C1 segment of cervical spinal cord (tissue), 14 donors: ENCODE data around the gene KIRREL1.
A peak's percentile ranks its signal among the peaks of the same experiment; 100 is the strongest.

Experiments used
- DNase-seq, 14 donors: peaks; one replicate each; lab custom pipeline; 2025; lab: John Stamatoyannopoulos, UW

Gene KIRREL1

GRCh38 chr1:158035014-158035413 lies 41.6 kb downstream of the KIRREL1 start:
- DNase-seq, result no peak

- DNase-seq, result no peak
Measured at GRCh38 chr1:158035976-158036583, 42.6 kb downstream of the KIRREL1 start.

- no peak for DNase-seq
Measured at GRCh38 chr1:158037008-158037865, 43.8 kb downstream of the KIRREL1 start.

DNA sequence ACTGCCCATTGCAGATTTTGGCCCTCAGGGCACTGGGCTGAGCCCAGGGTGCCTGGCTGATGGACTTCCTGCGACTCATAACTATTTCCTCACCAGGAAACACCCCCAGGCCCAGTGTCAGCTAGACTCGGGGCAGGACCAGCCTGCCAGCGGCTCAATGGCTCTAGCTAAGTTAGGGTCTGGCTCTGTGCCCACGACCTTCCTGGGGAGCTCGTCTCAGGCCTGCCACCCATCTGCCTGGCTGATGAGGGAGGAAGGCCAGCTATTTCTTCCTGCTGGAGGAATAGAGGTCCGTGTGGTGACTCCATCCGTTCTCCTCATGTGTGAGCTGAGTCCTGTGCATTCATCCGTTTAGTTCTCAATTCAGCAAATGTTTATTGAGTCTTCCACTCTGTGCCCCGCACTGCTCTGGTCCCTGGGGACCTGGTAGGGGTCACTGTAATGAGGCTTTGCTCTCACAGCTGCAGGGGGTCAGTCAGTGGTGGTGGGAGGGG lies 44.5 kb downstream of the KIRREL1 start:
- DNase-seq, result peak in 1 of 14 donors; percentile 6

GRCh38 chr1:158038793-158039192 lies 45.3 kb downstream of the KIRREL1 start:
- no peak for DNase-seq

- no peak for DNase-seq
Measured at GRCh38 chr1:158039380-158039779, 45.9 kb downstream of the KIRREL1 start.

- DNase-seq, result no peak
Measured at GRCh38 chr1:158040323-158040722, 46.9 kb downstream of the KIRREL1 start.

DNA sequence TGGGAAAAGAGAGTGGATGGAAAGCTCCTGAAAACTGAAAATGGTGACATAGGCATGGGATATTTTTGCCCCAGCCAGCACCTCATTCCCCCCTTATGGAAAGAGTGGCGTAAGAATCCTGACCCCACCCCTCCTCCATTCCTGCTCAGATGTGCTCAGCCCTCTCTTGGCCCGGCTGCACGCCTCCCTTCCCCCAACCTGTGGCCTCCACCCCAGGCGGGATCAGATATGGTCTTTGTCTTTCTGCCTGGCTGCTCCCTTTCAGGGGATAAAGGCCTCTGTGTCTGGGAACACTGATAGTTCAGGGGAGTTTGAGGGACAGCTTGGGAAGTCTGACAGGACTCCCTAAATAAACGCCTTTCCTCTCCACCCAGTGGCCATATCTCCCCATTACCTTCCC lies 49.8 kb downstream of the KIRREL1 start:
- DNase-seq, result peak in 3 of 14 donors; percentile 10 to 26 (median 15)

DNA sequence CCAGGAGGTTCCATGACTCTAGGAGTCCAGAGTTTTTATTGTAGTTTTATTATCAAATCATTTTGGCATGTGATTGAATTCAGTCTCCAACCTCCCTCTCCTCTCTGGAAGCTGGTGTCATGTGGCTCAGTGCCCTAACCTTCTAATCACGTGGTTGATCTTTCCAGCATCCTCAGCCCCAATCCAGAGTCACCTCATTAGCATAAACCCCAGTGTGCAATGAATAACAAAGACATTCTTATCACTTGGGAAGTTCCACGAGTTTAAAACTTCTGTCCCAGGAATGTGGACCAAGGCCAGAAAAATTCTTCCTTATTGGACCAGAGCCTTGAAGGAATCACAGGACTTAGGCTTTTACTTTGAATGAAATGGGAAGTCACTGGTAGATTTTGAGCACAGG lies 52.2 kb downstream of the KIRREL1 start:
- no peak for DNase-seq

DNA sequence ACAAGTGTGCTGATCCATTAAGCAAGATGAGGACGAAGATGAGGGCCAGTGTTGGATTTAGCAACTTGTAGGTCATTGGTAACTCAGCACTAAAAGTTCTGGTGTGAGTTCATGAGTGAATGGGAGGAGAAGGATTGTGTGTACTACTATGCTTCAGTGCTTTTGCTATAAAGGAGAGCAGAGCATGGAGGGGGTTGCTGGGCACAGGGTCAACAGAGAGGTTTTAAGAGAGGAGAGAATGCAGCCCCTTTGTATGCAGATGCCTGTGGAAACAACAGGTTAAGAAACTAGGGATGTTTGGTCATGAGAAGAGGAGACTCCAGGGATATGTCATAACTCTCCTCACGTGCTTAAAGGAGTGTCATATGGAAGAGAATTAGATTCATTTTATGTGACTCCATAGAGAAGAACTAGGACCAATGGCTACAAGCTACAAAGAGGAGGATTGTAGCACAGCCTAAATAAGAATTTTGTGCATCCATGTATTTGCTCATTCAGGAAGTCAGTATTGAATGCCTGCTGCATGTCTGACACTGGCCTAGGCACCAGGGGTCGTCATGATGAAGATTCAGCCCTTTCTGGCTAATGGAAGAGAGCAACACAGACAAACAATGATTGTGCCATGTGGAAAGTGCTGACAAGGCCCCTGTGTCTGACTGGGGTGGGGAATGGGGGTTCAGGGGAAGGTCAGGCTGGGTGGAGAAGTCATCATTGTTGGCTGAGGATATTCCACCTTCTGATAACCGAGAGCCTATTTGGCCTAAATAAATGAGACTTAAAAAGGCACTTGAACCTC lies 53.5 kb downstream of the KIRREL1 start:
- no peak for DNase-seq

GRCh38 chr1:158048371-158049067 lies 55.1 kb downstream of the KIRREL1 start:
- no peak for DNase-seq

- no peak for DNase-seq
Measured at GRCh38 chr1:158049853-158050252, 56.4 kb downstream of the KIRREL1 start.

GRCh38 chr1:158053276-158053675 lies 59.8 kb downstream of the KIRREL1 start:
- DNase-seq, result no peak

GRCh38 chr1:158054721-158055120 lies 61.3 kb downstream of the KIRREL1 start:
- DNase-seq, result no peak

DNA sequence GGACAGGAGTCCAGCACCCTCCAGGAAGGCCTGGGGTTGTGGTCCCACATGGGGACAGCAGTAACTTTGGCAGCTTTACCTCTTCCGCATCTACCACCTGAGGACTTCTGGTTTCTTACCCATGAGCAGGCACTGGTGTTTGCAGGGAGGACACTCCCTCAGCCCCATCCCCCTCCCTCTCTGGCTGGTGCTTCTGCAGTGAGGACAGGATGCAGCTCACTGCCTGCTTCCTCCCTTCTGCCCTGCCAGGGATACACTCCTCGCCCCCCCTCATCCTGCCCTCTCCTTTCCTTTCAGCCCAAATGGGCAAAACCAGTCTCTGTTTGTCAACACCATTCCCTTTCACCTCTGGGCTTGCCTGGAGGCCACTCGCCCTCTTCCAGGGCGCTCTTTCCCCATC lies 62.4 kb downstream of the KIRREL1 start:
- DNase-seq, result no peak

GRCh38 chr1:158056498-158056897 lies 63.1 kb downstream of the KIRREL1 start:
- no peak for DNase-seq

- DNase-seq, result no peak
Measured at GRCh38 chr1:158058237-158058985, 65.0 kb downstream of the KIRREL1 start.

DNA sequence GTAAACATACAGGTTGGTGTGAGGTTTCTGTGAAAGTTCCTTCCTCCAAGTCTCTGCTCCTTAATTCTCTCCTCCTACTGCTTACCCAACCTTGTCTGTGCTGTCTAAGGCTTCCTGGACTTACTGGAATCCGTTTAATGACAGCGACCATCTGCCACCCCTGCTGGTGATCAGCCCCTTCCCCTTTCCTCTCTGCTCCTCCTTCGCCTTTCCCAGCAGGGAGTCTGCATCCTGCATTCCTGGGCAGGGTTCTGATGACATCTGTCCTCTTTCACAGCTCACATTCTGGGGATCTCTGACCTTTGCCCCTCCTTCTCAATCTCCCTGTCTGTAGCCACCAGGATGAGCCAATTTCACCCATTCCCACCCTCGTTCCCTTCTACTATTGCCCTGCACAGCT lies 66.5 kb downstream of the KIRREL1 start:
- DNase-seq, result no peak

- no peak for DNase-seq
Measured at GRCh38 chr1:158062174-158062573, 68.7 kb downstream of the KIRREL1 start.

- DNase-seq, result no peak
Measured at GRCh38 chr1:158067662-158068061, 74.2 kb downstream of the KIRREL1 start.

GRCh38 chr1:158068918-158069317 lies 75.5 kb downstream of the KIRREL1 start:
- no peak for DNase-seq
